Jurkat, Clone E6-1 (cell line): Measurements from ENCODE around the gene KCTD17.

ENCODE experiments used
- DNase-seq: peaks from one replicate; pipeline ENCODE4 v3.0.0-alpha.2; 2011; ENCODE audit warnings: low read depth, low spot score
- H3K4me3 ChIP-seq: 2 replicates; pipeline ENCODE4 v1.5.1; 2011; ENCODE audit warnings: mild to moderate bottlenecking, low read length, control low read depth, moderate library complexity

Gene KCTD17

GRCh38 chr22:37089434-37089833, 37.9 kb downstream of the KCTD17 start:
- DNase-seq: no peak
- H3K4me3 ChIP-seq: no peak overlapping the region

GRCh38 chr22:37090920-37091695, 39.6 kb downstream of the KCTD17 start:
- no peak overlapping the region for H3K4me3 ChIP-seq
- DNase-seq: no peak

GRCh38 chr22:37091994-37092393, 40.5 kb downstream of the KCTD17 start:
- no peak for DNase-seq
- no peak overlapping the region for H3K4me3 ChIP-seq

GRCh38 chr22:37092997-37093396, 41.5 kb downstream of the KCTD17 start:
- no peak for DNase-seq
- H3K4me3 ChIP-seq: no peak overlapping the region

GRCh38 chr22:37094239-37094638, 42.7 kb downstream of the KCTD17 start:
- no peak overlapping the region for H3K4me3 ChIP-seq
- no peak for DNase-seq

- H3K4me3 ChIP-seq: no peak overlapping the region
- no peak for DNase-seq
Measured at GRCh38 chr22:37095113-37095512, 43.6 kb downstream of the KCTD17 start.

- no peak for DNase-seq
- H3K4me3 ChIP-seq: no peak overlapping the region
Measured at GRCh38 chr22:37097346-37097745, 45.8 kb downstream of the KCTD17 start.

- DNase-seq: no peak
Measured at GRCh38 chr22:37098976-37099591, 47.5 kb downstream of the KCTD17 start.

GRCh38 chr22:37100589-37101127, 49.1 kb downstream of the KCTD17 start:
- no peak for DNase-seq
- no peak overlapping the region for H3K4me3 ChIP-seq

More at GRCh38 chr22:37098976-37099591, 47.5 kb downstream of the KCTD17 start:
- no peak overlapping the region for H3K4me3 ChIP-seq

GRCh38 chr22:37101311-37102066, 49.9 kb downstream of the KCTD17 start:
- no peak overlapping the region for H3K4me3 ChIP-seq
- no peak for DNase-seq

- no peak for DNase-seq
- H3K4me3 ChIP-seq: no peak overlapping the region
Measured at GRCh38 chr22:37103151-37103550, 51.6 kb downstream of the KCTD17 start.

GRCh38 chr22:37103656-37104452, 52.3 kb downstream of the KCTD17 start:
- H3K4me3 ChIP-seq: no peak overlapping the region
- no peak for DNase-seq

- H3K4me3 ChIP-seq: no peak overlapping the region
- DNase-seq: no peak
Measured at GRCh38 chr22:37105154-37105553, 53.6 kb downstream of the KCTD17 start.

GRCh38 chr22:37105990-37106389, 54.4 kb downstream of the KCTD17 start:
- no peak overlapping the region for H3K4me3 ChIP-seq
- DNase-seq: no peak

GRCh38 chr22:37107816-37108621, 56.5 kb downstream of the KCTD17 start:
- DNase-seq: no peak
- H3K4me3 ChIP-seq: no peak overlapping the region

GRCh38 chr22:37109242-37109917, 57.8 kb downstream of the KCTD17 start, which contains the start of gene TMPRSS6:
TMPRSS6 (minus strand) TSS chr22:37109713; CDS start chr22:37103417, 6,296 bp downstream.
- H3K4me3 ChIP-seq: no peak within 1 kb of the TSS
- no peak for DNase-seq

GRCh38 chr22:37111156-37111717, 59.7 kb downstream of the KCTD17 start:
- no peak for DNase-seq
- no peak overlapping the region for H3K4me3 ChIP-seq
